Stimulated activated effector memory CD8-positive, alpha-beta T cell treated with anti-CD3 and anti-CD28 coated beads, Interleukin-12 subunit alpha, Interleukin-12 subunit beta, amount 100 ng/mL, for 72 hours (primary cell): ENCODE measurements around the gene MAPRE2.

Source experiments
- ATAC-seq: fragments of 150-1000 bp; cut with Tn5 transposase; 2 replicates; pipeline ENCODE4 v1.10.0; 2021
- DNase-seq, 2 donors: peaks; one replicate each; pipeline ENCODE4 v3.0.0; 2021 to 2022; ENCODE audit warnings: low spot score in 2 of 2
- H3K27ac Mint-ChIP-seq: one replicate; pipeline ENCODE4 v1.8.0; 2022; ENCODE audit warnings: mild to moderate bottlenecking, mixed read lengths
- H3K36me3 Mint-ChIP-seq: one replicate; pipeline ENCODE4 v1.8.0; 2022; ENCODE audit warnings: mild to moderate bottlenecking, mixed read lengths
- H3K4me1 Mint-ChIP-seq: one replicate; pipeline ENCODE4 v1.8.0; 2022; ENCODE audit warnings: mixed read lengths
- H3K4me3 Mint-ChIP-seq: one replicate; pipeline ENCODE4 v1.8.0; 2022; ENCODE audit warnings: mild to moderate bottlenecking, mixed read lengths
- H3K9me3 Mint-ChIP-seq: one replicate; pipeline ENCODE4 v1.8.0; 2022; ENCODE audit warnings: mixed read lengths

Gene MAPRE2

GRCh38 chr18:35040988-35041814 lies at the start of gene MAPRE2:
Gene MAPRE2 (plus strand): TSS chr18:35041413. CDS start chr18:35041540, 127 bp downstream.
- H3K4me3 Mint-ChIP-seq, result peak within 1 kb of the TSS; percentile 97
- peak within 1 kb of the TSS; percentile 97 for H3K27ac Mint-ChIP-seq
- DNase-seq (peak; percentile 98 to 99), ATAC-seq (peak; percentile 85)
- H3K9me3 Mint-ChIP-seq, result no peaks in the 10 kb centered on the region
- H3K36me3 Mint-ChIP-seq, result peaks cover 20% of the 10 kb centered on the region
- peaks cover 75% of the 10 kb centered on the region for H3K4me1 Mint-ChIP-seq

- DNase-seq, result no peak
- H3K27ac Mint-ChIP-seq, result no peak overlapping the region
- H3K36me3 Mint-ChIP-seq, result no peaks in the 10 kb centered on the region
- ATAC-seq, result no peak
- no peak overlapping the region for H3K4me3 Mint-ChIP-seq
- H3K4me1 Mint-ChIP-seq, result peaks cover 7% of the 10 kb centered on the region
- no peaks in the 10 kb centered on the region for H3K9me3 Mint-ChIP-seq
Observed at GRCh38 chr18:34991561-34991960, 49.7 kb upstream of the MAPRE2 start.

- H3K36me3 Mint-ChIP-seq, result no peaks in the 10 kb centered on the region
- no peak for DNase-seq
- no peak overlapping the region for H3K4me3 Mint-ChIP-seq
- H3K4me1 Mint-ChIP-seq, result peaks cover 7% of the 10 kb centered on the region
- no peak overlapping the region for H3K27ac Mint-ChIP-seq
- H3K9me3 Mint-ChIP-seq, result no peaks in the 10 kb centered on the region
- peak; percentile 73 for ATAC-seq
Observed at GRCh38 chr18:34993289-34993688, 47.9 kb upstream of the MAPRE2 start.

GRCh38 chr18:34995746-34996145 lies 45.5 kb upstream of the MAPRE2 start:
- no peak overlapping the region for H3K4me3 Mint-ChIP-seq
- H3K9me3 Mint-ChIP-seq, result no peaks in the 10 kb centered on the region
- H3K4me1 Mint-ChIP-seq, result peaks cover 7% of the 10 kb centered on the region
- H3K36me3 Mint-ChIP-seq, result no peaks in the 10 kb centered on the region
- DNase-seq, result no peak
- ATAC-seq, result no peak
- H3K27ac Mint-ChIP-seq, result no peak overlapping the region

GRCh38 chr18:34998661-34999060 lies 42.6 kb upstream of the MAPRE2 start:
- H3K27ac Mint-ChIP-seq, result no peak overlapping the region
- DNase-seq, result no peak
- no peaks in the 10 kb centered on the region for H3K9me3 Mint-ChIP-seq
- no peak overlapping the region for H3K4me3 Mint-ChIP-seq
- H3K4me1 Mint-ChIP-seq, result peaks cover under 1% of the 10 kb centered on the region
- ATAC-seq, result no peak
- no peaks in the 10 kb centered on the region for H3K36me3 Mint-ChIP-seq

- Mint-ChIP-seq H3K4me1 (no peaks in the 10 kb centered on the region), H3K36me3 (no peaks in the 10 kb centered on the region), H3K27ac (no peak overlapping the region), H3K9me3 (no peaks in the 10 kb centered on the region), H3K4me3 (no peak overlapping the region)
- no peak for DNase-seq
- no peak for ATAC-seq
Observed at GRCh38 chr18:34999756-35000289, 41.4 kb upstream of the MAPRE2 start.

GRCh38 chr18:35000457-35000856 lies 40.8 kb upstream of the MAPRE2 start:
- H3K27ac Mint-ChIP-seq, result no peak overlapping the region
- ATAC-seq (no peak), DNase-seq (no peak)
- H3K4me1 Mint-ChIP-seq, result no peaks in the 10 kb centered on the region
- no peaks in the 10 kb centered on the region for H3K9me3 Mint-ChIP-seq
- no peaks in the 10 kb centered on the region for H3K36me3 Mint-ChIP-seq
- H3K4me3 Mint-ChIP-seq, result no peak overlapping the region

- no peaks in the 10 kb centered on the region for H3K36me3 Mint-ChIP-seq
- no peak for DNase-seq
- H3K27ac Mint-ChIP-seq, result no peak overlapping the region
- H3K4me1 Mint-ChIP-seq, result no peaks in the 10 kb centered on the region
- no peaks in the 10 kb centered on the region for H3K9me3 Mint-ChIP-seq
- ATAC-seq, result no peak
- H3K4me3 Mint-ChIP-seq, result no peak overlapping the region
Observed at GRCh38 chr18:35002120-35002519, 39.1 kb upstream of the MAPRE2 start.

GRCh38 chr18:35005963-35006577 lies 35.1 kb upstream of the MAPRE2 start:
- no peaks in the 10 kb centered on the region for H3K9me3 Mint-ChIP-seq
- H3K4me3 Mint-ChIP-seq, result no peak overlapping the region
- no peaks in the 10 kb centered on the region for H3K4me1 Mint-ChIP-seq
- no peaks in the 10 kb centered on the region for H3K36me3 Mint-ChIP-seq
- DNase-seq (no peak), ATAC-seq (peak; percentile 75)
- H3K27ac Mint-ChIP-seq, result no peak overlapping the region

GRCh38 chr18:35010156-35010555 lies 31.1 kb upstream of the MAPRE2 start:
- no peaks in the 10 kb centered on the region for H3K36me3 Mint-ChIP-seq
- H3K4me3 Mint-ChIP-seq, result no peak overlapping the region

GRCh38 chr18:35010993-35011392 lies 30.2 kb upstream of the MAPRE2 start:
- H3K27ac Mint-ChIP-seq, result no peak overlapping the region
- no peaks in the 10 kb centered on the region for H3K36me3 Mint-ChIP-seq
- H3K4me1 Mint-ChIP-seq, result no peaks in the 10 kb centered on the region
- DNase-seq (no peak), ATAC-seq (no peak)
- no peak overlapping the region for H3K4me3 Mint-ChIP-seq
- H3K9me3 Mint-ChIP-seq, result no peaks in the 10 kb centered on the region

More at GRCh38 chr18:35010156-35010555, 31.1 kb upstream of the MAPRE2 start:
- Mint-ChIP-seq H3K27ac (no peak overlapping the region), H3K4me1 (no peaks in the 10 kb centered on the region), H3K9me3 (no peaks in the 10 kb centered on the region)
- ATAC-seq (no peak), DNase-seq (no peak)

GRCh38 chr18:35019933-35020332 lies 21.3 kb upstream of the MAPRE2 start:
- no peaks in the 10 kb centered on the region for H3K4me1 Mint-ChIP-seq
- no peak overlapping the region for H3K27ac Mint-ChIP-seq
- H3K9me3 Mint-ChIP-seq, result no peaks in the 10 kb centered on the region
- H3K36me3 Mint-ChIP-seq, result no peaks in the 10 kb centered on the region
- no peak for ATAC-seq
- no peak overlapping the region for H3K4me3 Mint-ChIP-seq
- DNase-seq, result no peak

- Mint-ChIP-seq H3K4me1 (no peaks in the 10 kb centered on the region), H3K9me3 (no peaks in the 10 kb centered on the region), H3K4me3 (no peak overlapping the region), H3K27ac (no peak overlapping the region), H3K36me3 (no peaks in the 10 kb centered on the region)
- no peak for DNase-seq
- no peak for ATAC-seq
Observed at GRCh38 chr18:35022426-35023001, 18.7 kb upstream of the MAPRE2 start.

GRCh38 chr18:35024196-35024595 lies 17.0 kb upstream of the MAPRE2 start:
- Mint-ChIP-seq H3K9me3 (no peaks in the 10 kb centered on the region), H3K4me3 (no peak overlapping the region), H3K4me1 (peaks cover 2% of the 10 kb centered on the region), H3K27ac (no peak overlapping the region), H3K36me3 (no peaks in the 10 kb centered on the region)
- DNase-seq (no peak), ATAC-seq (no peak)

- DNase-seq, result no peak
Observed at GRCh38 chr18:35024965-35025364, 16.2 kb upstream of the MAPRE2 start.

More at GRCh38 chr18:35024965-35025364, 16.2 kb upstream of the MAPRE2 start:
- H3K27ac Mint-ChIP-seq, result no peak overlapping the region
- no peaks in the 10 kb centered on the region for H3K36me3 Mint-ChIP-seq
- H3K4me3 Mint-ChIP-seq, result no peak overlapping the region
- no peaks in the 10 kb centered on the region for H3K9me3 Mint-ChIP-seq
- H3K4me1 Mint-ChIP-seq, result peaks cover 10% of the 10 kb centered on the region
- ATAC-seq, result no peak
